Lung (tissue), 12 donors: ENCODE measurements around the gene ADRA2A. TPM values are rescaled to one million over a fixed set of nuclear protein-coding genes. Genes with fewer than 3 reads are reported as not detected.

Experiments
- ATAC-seq: fragments of 200-7000 bp; cut with Tn5 transposase; one replicate; pipeline ENCODE4 v1.9.1; 2020; ENCODE audit warnings: moderate number of reproducible peaks; ENCODE audit not compliant: insufficient read depth, low FRiP score
- DNase-seq, 3 donors: peaks; one replicate each; pipeline ENCODE4 v3.0.0-alpha.2; 2013 to 2017
- H3K27ac ChIP-seq, 2 donors: one replicate each; pipeline ENCODE4 v1.5.1; 2013; ENCODE audit warnings: mild to moderate bottlenecking in 2 of 2, moderate library complexity in 2 of 2, control low read depth in 1 of 2, inconsistent platforms in 1 of 2, low read depth in 1 of 2, low read length in 1 of 2
- H3K27me3 ChIP-seq, 3 donors: one replicate each; pipeline ENCODE4 v1.5.1; 2013; ENCODE audit warnings: low read length in 2 of 3; ENCODE audit not compliant: control insufficient read depth in 3 of 3, insufficient read depth in 3 of 3
- H3K36me3 ChIP-seq, 4 donors: one replicate each; pipeline ENCODE4 v1.5.1; 2013; ENCODE audit warnings: low read length in 4 of 4, mild to moderate bottlenecking in 1 of 4, moderate library complexity in 1 of 4; ENCODE audit not compliant: control insufficient read depth in 4 of 4, insufficient read depth in 4 of 4
- H3K4me1 ChIP-seq, 5 donors: one replicate each; pipeline ENCODE4 v1.5.1; 2013; ENCODE audit warnings: low read length in 5 of 5, mild to moderate bottlenecking in 2 of 5, moderate library complexity in 1 of 5; ENCODE audit not compliant: control insufficient read depth in 5 of 5, insufficient read depth in 5 of 5
- H3K4me3 ChIP-seq: one replicate; pipeline ENCODE4 v1.5.1; 2013; ENCODE audit warnings: mild to moderate bottlenecking, control low read depth, moderate library complexity
- H3K9ac ChIP-seq, 2 donors: one replicate each; pipeline ENCODE4 v1.5.1; 2013; ENCODE audit warnings: low read length in 2 of 2, control low read depth in 1 of 2; ENCODE audit not compliant: insufficient read depth in 1 of 2
- H3K9me3 ChIP-seq, 4 donors: one replicate each; pipeline ENCODE4 v1.5.1; 2013; ENCODE audit warnings: low read length in 3 of 4, mild to moderate bottlenecking in 1 of 4, moderate library complexity in 1 of 4; ENCODE audit not compliant: control insufficient read depth in 4 of 4, insufficient read depth in 3 of 4
- CTCF ChIP-seq: IDR thresholded peaks from 2 replicates; pipeline ENCODE4 v1.5.1; 2012; ENCODE audit warnings: mild to moderate bottlenecking; ENCODE audit errors: control extremely low read depth, extremely low read depth
- WGBS, 2 donors: extraction: QIAGEN DNeasy Blood & Tissue Kit; methylation state at CpG; one replicate each; pipeline ENCODE4 v1.1.7; 2013; 5-methylcytosine and 5-hydroxymethylcytosine counted together
- polyA plus RNA-seq, 2 donors: library from polyadenylated mRNA; stranded (reverse); fragments of 200-250 nt; gene quantifications; one replicate each; pipeline ENCODE4 v1.2.1, GENCODE V29; 2013
- total RNA-seq, 2 donors: library from RNA; depleted of rRNA in 1 of 2; stranded (reverse); fragments of >200 nt in 1 of 2; gene quantifications; one replicate each; pipeline ENCODE4 v1.2.1, GENCODE V29; 2014 to 2021
- donor health status: control.
- donor health status: control.
- donor health status: Bipolar disorder and iron deficiency.
- donor health status: healthy.
- donor health status: DM: yes; HTN: yes; CAD: no.

The ADRA2A gene
- total and polyA plus RNA-seq, 4 donors = 0.37 to 9.8 (median 1.6) TPM

GRCh38 chr10:111112333-111112732 is 35.5 kb downstream of the ADRA2A start:
- Histone ChIP-seq H3K9me3 (no peaks in the 10 kb centered on the region), H3K36me3 (no peaks in the 10 kb centered on the region), H3K4me3 (no peak overlapping the region), H3K27ac (no peak overlapping the region), H3K9ac (no peak overlapping the region), H3K4me1 (no peaks in the 10 kb centered on the region), H3K27me3 (no peaks in the 10 kb centered on the region)
- DNase-seq = no peak
- no peak for ATAC-seq
- 72 to 79% methylated on average over 1 of the region's 1 CpG for WGBS, 2 donors
- no peak for TF ChIP-seq CTCF

- ATAC-seq (no peak), DNase-seq (no peak)
- Histone ChIP-seq H3K9ac (no peak overlapping the region), H3K27ac (no peak overlapping the region), H3K9me3 (no peaks in the 10 kb centered on the region), H3K4me3 (no peak overlapping the region), H3K36me3 (no peaks in the 10 kb centered on the region), H3K27me3 (no peaks in the 10 kb centered on the region), H3K4me1 (no peaks in the 10 kb centered on the region)
- no peak for TF ChIP-seq CTCF
- WGBS, 2 donors = 93 to 98% methylated on average over 8 of the region's 8 CpGs
Measured at GRCh38 chr10:111113238-111113960, 36.6 kb downstream of the ADRA2A start.

GRCh38 chr10:111113961-111114757 is 37.3 kb downstream of the ADRA2A start:
- no peaks in the 10 kb centered on the region for H3K36me3 ChIP-seq
- H3K27me3 ChIP-seq = no peaks in the 10 kb centered on the region
- ATAC-seq = no peak
- no peak for TF ChIP-seq CTCF
- no peak overlapping the region for H3K9ac ChIP-seq
- no peaks in the 10 kb centered on the region for H3K4me1 ChIP-seq
- no peak for DNase-seq
- no peak overlapping the region for H3K4me3 ChIP-seq
- H3K9me3 ChIP-seq = no peaks in the 10 kb centered on the region
- no peak overlapping the region for H3K27ac ChIP-seq
- WGBS, 2 donors = 47 to 60% methylated on average over 12 of the region's 12 CpGs
